RWPE2 (cell line): Measurements from ENCODE around the gene FIGN.

Experiments used
- ATAC-seq: fragments of 200-7000 bp; cut with Tn5 transposase; 3 replicates; pipeline ENCODE4 v1.9.1; 2021; ENCODE audit warnings: low read depth
- DNase-seq: peaks from one replicate; pipeline ENCODE4 v3.0.0-alpha.2; 2020; ENCODE audit warnings: low spot score
- H3K27ac ChIP-seq: fragments of 450-650 bp; 2 replicates; pipeline ENCODE4 v1.5.1; 2017; ENCODE audit warnings: mild to moderate bottlenecking; ENCODE audit not compliant: poor library complexity, severe bottlenecking
- H3K27me3 ChIP-seq: fragments of 250-450 bp; sonication (Bioruptor Pico); 2 replicates; pipeline ENCODE4 v1.5.1; 2021; ENCODE audit warnings: mild to moderate bottlenecking, moderate library complexity; ENCODE audit not compliant: insufficient read depth, poor library complexity, severe bottlenecking
- H3K36me3 ChIP-seq: fragments of 250-450 bp; sonication (Bioruptor Pico); 2 replicates; pipeline ENCODE4 v1.5.1; 2020; ENCODE audit warnings: low read depth, mild to moderate bottlenecking, moderate library complexity
- H3K4me1 ChIP-seq: fragments of 250-450 bp; sonication (Bioruptor Pico); 2 replicates; pipeline ENCODE4 v1.5.1; 2021; ENCODE audit warnings: mild to moderate bottlenecking, moderate library complexity; ENCODE audit not compliant: insufficient read depth, poor library complexity, severe bottlenecking
- H3K4me3 ChIP-seq: fragments of 250-450 bp; sonication (Bioruptor Pico); 2 replicates; pipeline ENCODE4 v1.5.1; 2021; ENCODE audit warnings: mild to moderate bottlenecking, moderate library complexity; ENCODE audit not compliant: severe bottlenecking
- H3K9me3 ChIP-seq: fragments of 250-450 bp; sonication (Bioruptor Pico); 2 replicates; pipeline ENCODE4 v1.5.1; 2021; ENCODE audit warnings: mild to moderate bottlenecking, moderate library complexity; ENCODE audit not compliant: severe bottlenecking
- TF ChIP-seq, protein P1 (sequence below): fragments of 450-650 bp; IDR thresholded peaks from one replicate; pipeline ENCODE4 v1.5.1; 2017; ENCODE audit warnings: mild to moderate bottlenecking, moderate library complexity; ENCODE audit not compliant: poor library complexity, severe bottlenecking

The FIGN gene

GRCh38 chr2:163554864-163555263 is 180.9 kb downstream of the FIGN start:
- DNase-seq: no peak
- Histone ChIP-seq H3K4me3 (no peak overlapping the region), H3K4me1 (no peaks in the 10 kb centered on the region), H3K27me3 (no peaks in the 10 kb centered on the region), H3K36me3 (no peaks in the 10 kb centered on the region), H3K27ac (no peak overlapping the region), H3K9me3 (no peaks in the 10 kb centered on the region)
- ATAC-seq: no peak
- TF ChIP-seq, protein P1, sequence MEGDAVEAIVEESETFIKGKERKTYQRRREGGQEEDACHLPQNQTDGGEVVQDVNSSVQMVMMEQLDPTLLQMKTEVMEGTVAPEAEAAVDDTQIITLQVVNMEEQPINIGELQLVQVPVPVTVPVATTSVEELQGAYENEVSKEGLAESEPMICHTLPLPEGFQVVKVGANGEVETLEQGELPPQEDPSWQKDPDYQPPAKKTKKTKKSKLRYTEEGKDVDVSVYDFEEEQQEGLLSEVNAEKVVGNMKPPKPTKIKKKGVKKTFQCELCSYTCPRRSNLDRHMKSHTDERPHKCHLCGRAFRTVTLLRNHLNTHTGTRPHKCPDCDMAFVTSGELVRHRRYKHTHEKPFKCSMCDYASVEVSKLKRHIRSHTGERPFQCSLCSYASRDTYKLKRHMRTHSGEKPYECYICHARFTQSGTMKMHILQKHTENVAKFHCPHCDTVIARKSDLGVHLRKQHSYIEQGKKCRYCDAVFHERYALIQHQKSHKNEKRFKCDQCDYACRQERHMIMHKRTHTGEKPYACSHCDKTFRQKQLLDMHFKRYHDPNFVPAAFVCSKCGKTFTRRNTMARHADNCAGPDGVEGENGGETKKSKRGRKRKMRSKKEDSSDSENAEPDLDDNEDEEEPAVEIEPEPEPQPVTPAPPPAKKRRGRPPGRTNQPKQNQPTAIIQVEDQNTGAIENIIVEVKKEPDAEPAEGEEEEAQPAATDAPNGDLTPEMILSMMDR: no peak

GRCh38 chr2:163553601-163554000 is 182.2 kb downstream of the FIGN start:
- H3K27me3 ChIP-seq: no peaks in the 10 kb centered on the region
- DNase-seq: no peak

GRCh38 chr2:163552758-163553157 is 183.1 kb downstream of the FIGN start:
- Histone ChIP-seq H3K27me3 (no peaks in the 10 kb centered on the region), H3K9me3 (no peaks in the 10 kb centered on the region), H3K4me1 (no peaks in the 10 kb centered on the region), H3K4me3 (no peak overlapping the region), H3K27ac (no peak overlapping the region), H3K36me3 (no peaks in the 10 kb centered on the region)
- TF ChIP-seq, protein P1: no peak
- DNase-seq (no peak), ATAC-seq (no peak)

More at GRCh38 chr2:163553601-163554000, 182.2 kb downstream of the FIGN start:
- Histone ChIP-seq H3K4me3 (no peak overlapping the region), H3K9me3 (no peaks in the 10 kb centered on the region), H3K27ac (no peak overlapping the region), H3K36me3 (no peaks in the 10 kb centered on the region), H3K4me1 (no peaks in the 10 kb centered on the region)
- TF ChIP-seq, protein P1: no peak
- ATAC-seq: no peak

- H3K27ac ChIP-seq: no peak overlapping the region
- ATAC-seq (no peak), DNase-seq (no peak)
- no peaks in the 10 kb centered on the region for H3K27me3 ChIP-seq
- H3K36me3 ChIP-seq: no peaks in the 10 kb centered on the region
- no peaks in the 10 kb centered on the region for H3K9me3 ChIP-seq
- TF ChIP-seq, protein P1: no peak
- H3K4me1 ChIP-seq: no peaks in the 10 kb centered on the region
- no peak overlapping the region for H3K4me3 ChIP-seq
Observed at GRCh38 chr2:163551616-163552373, 184.0 kb downstream of the FIGN start.

DNA sequence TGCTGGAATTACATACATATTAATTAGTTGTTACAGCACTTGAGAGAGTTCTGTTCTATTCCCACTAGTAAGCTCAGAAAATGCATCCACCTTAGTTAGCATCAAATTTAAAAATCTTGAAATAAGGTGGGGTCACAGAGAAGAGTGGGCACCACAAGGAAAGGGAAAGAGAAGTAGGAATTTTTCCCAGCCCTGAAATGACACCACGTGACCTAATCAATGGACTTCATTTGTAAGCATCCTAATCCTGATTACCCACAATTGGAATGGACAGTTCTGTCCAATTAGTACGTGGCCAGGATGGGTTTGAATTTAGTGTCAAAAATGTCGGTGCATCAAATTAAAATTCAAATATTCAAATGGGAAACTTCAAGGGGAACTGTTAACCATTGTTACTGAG is 186.8 kb downstream of the FIGN start:
- Histone ChIP-seq H3K4me3 (no peak overlapping the region), H3K4me1 (no peaks in the 10 kb centered on the region), H3K9me3 (no peaks in the 10 kb centered on the region), H3K27ac (no peak overlapping the region), H3K36me3 (no peaks in the 10 kb centered on the region), H3K27me3 (no peaks in the 10 kb centered on the region)
- DNase-seq (no peak), ATAC-seq (no peak)
- TF ChIP-seq, protein P1: no peak
